Suprapubic skin (tissue), 4 donors: ENCODE results near the gene CPNE7. TPM values are rescaled to one million over a fixed set of nuclear protein-coding genes. Genes with fewer than 3 reads are reported as not detected.

Experiments used
- DNase-seq, 2 donors: peaks; one replicate each; pipeline ENCODE4 v3.0.0-alpha.2; 2019; ENCODE audit warnings: low spot score in 2 of 2
- H3K27ac ChIP-seq: fragments of 200-600 bp; sonication (generic); one replicate; pipeline ENCODE4 v1.5.1; 2019
- H3K27me3 ChIP-seq: fragments of 200-600 bp; sonication (generic); one replicate; pipeline ENCODE4 v1.5.1; 2019
- H3K36me3 ChIP-seq: fragments of 200-600 bp; sonication (generic); one replicate; pipeline ENCODE4 v1.5.1; 2019
- H3K4me1 ChIP-seq: fragments of 200-600 bp; sonication (generic); one replicate; pipeline ENCODE4 v1.5.1; 2019
- H3K4me3 ChIP-seq: fragments of 200-600 bp; sonication (generic); one replicate; pipeline ENCODE4 v1.5.1; 2019; ENCODE audit warnings: mild to moderate bottlenecking
- H3K9me3 ChIP-seq: fragments of 200-600 bp; sonication (generic); one replicate; pipeline ENCODE4 v1.5.1; 2019
- CTCF ChIP-seq, 2 donors: fragments of 200-600 bp in 1 of 2; fragments of 450-650 bp in 1 of 2; sonication (generic) in 1 of 2; IDR thresholded peaks; one replicate each; pipeline ENCODE4 v1.5.1; 2016 to 2019; ENCODE audit warnings: antibody characterized with exemption in 2 of 2, mild to moderate bottlenecking in 1 of 2, moderate library complexity in 1 of 2
- EP300 ChIP-seq: sonication (generic); formaldehyde crosslinking; IDR thresholded peaks from one replicate; pipeline ENCODE4 v1.6.1; 2017; ENCODE audit warnings: antibody characterized with exemption
- POLR2A ChIP-seq, 2 donors: fragments of 450-650 bp; IDR thresholded peaks; one replicate each; pipeline ENCODE4 v1.6.1; 2017; ENCODE audit warnings: antibody characterized with exemption in 2 of 2, mild to moderate bottlenecking in 2 of 2, moderate library complexity in 2 of 2
- POLR2AphosphoS5 ChIP-seq, 3 donors: sonication (generic); formaldehyde crosslinking; IDR thresholded peaks; one replicate each; pipeline ENCODE4 v1.6.1; 2017; ENCODE audit warnings: antibody characterized with exemption in 3 of 3
- WGBS: methylation state at CpG from one replicate; pipeline ENCODE4 v1.1.5; 2018; 5-methylcytosine and 5-hydroxymethylcytosine counted together
- total RNA-seq, 4 donors: library from RNA; depleted of rRNA; stranded (reverse); fragments of >200 nt; gene quantifications; one replicate each; pipeline ENCODE4 v1.1.0, GENCODE V29; 2016

CPNE7 gene
- total RNA-seq, 4 donors from 2014 or later = 0.51 to 12.9 (median 2.9) TPM; not detected in 1

GRCh38 chr16:89607937-89608740, 32.6 kb downstream of the CPNE7 start:
- no peaks in the 10 kb centered on the region for H3K36me3 ChIP-seq
- WGBS = 83% methylated on average over 28 of the region's 32 CpGs
- no peak for DNase-seq
- TF ChIP-seq POLR2A (IDR thresholded peaks at IDR 0.05) (no peak), EP300 (no peak), POLR2AphosphoS5 (IDR thresholded peaks at IDR 0.05) (no peak), CTCF (IDR thresholded peaks at IDR 0.05) (no peak)
- H3K27ac ChIP-seq = no peak overlapping the region
- no peaks in the 10 kb centered on the region for H3K9me3 ChIP-seq
- H3K4me3 ChIP-seq = no peak overlapping the region
- H3K4me1 ChIP-seq = peaks cover 7% of the 10 kb centered on the region
- peaks cover 9% of the 10 kb centered on the region for H3K27me3 ChIP-seq

- Histone ChIP-seq H3K27ac (no peak overlapping the region), H3K4me3 (no peak overlapping the region), H3K36me3 (no peaks in the 10 kb centered on the region), H3K9me3 (no peaks in the 10 kb centered on the region), H3K27me3 (peaks cover 7% of the 10 kb centered on the region), H3K4me1 (peaks cover 5% of the 10 kb centered on the region)
- TF ChIP-seq POLR2AphosphoS5 (IDR thresholded peaks at IDR 0.05) (no peak), EP300 (no peak), POLR2A (IDR thresholded peaks at IDR 0.05) (no peak), CTCF (IDR thresholded peaks at IDR 0.05) (no peak)
- 83% methylated on average over 1 of the region's 1 CpG for WGBS
- no peak for DNase-seq
Observed at GRCh38 chr16:89610108-89610453, 34.5 kb downstream of the CPNE7 start.

GRCh38 chr16:89612415-89613166, 37.0 kb downstream of the CPNE7 start:
- H3K36me3 ChIP-seq = no peaks in the 10 kb centered on the region
- 82% methylated on average over 20 of the region's 20 CpGs for WGBS

GRCh38 chr16:89613231-89613953, 37.8 kb downstream of the CPNE7 start, which contains the start of gene DPEP1:
DPEP1 (plus strand) TSS chr16:89613642; CDS start chr16:89630411, 16,769 bp downstream.
- peaks cover 7% of the 10 kb centered on the region for H3K4me1 ChIP-seq
- peaks cover 9% of the 10 kb centered on the region for H3K27me3 ChIP-seq
- DNase-seq = no peak
- H3K27ac ChIP-seq = no peak within 1 kb of the TSS
- no peaks in the 10 kb centered on the region for H3K36me3 ChIP-seq
- no peaks in the 10 kb centered on the region for H3K9me3 ChIP-seq
- TF ChIP-seq POLR2AphosphoS5 (IDR thresholded peaks at IDR 0.05) (no peak), POLR2A (IDR thresholded peaks at IDR 0.05) (no peak), EP300 (no peak), CTCF (IDR thresholded peaks at IDR 0.05) (no peak)
- H3K4me3 ChIP-seq = no peak within 1 kb of the TSS
- 68% methylated on average over 19 of the region's 19 CpGs for WGBS

More at GRCh38 chr16:89612415-89613166, 37.0 kb downstream of the CPNE7 start:
- DNase-seq = no peak
- H3K4me3 ChIP-seq = no peak overlapping the region
- TF ChIP-seq POLR2AphosphoS5 (IDR thresholded peaks at IDR 0.05) (no peak), CTCF (IDR thresholded peaks at IDR 0.05) (no peak), EP300 (no peak), POLR2A (IDR thresholded peaks at IDR 0.05) (no peak)
- peaks cover 7% of the 10 kb centered on the region for H3K4me1 ChIP-seq
- peaks cover 9% of the 10 kb centered on the region for H3K27me3 ChIP-seq
- no peaks in the 10 kb centered on the region for H3K9me3 ChIP-seq
- no peak overlapping the region for H3K27ac ChIP-seq
